ENCODE measurements around the gene NRP1. TPM values are rescaled to one million over a fixed set of nuclear protein-coding genes. Genes with fewer than 3 reads are reported as not detected.

The NRP1 gene
- polyA plus RNA-seq, 1 of the 3 experiments (the other 2 are of a cell fraction): 129 TPM

- TF ChIP-seq, protein P1, sequence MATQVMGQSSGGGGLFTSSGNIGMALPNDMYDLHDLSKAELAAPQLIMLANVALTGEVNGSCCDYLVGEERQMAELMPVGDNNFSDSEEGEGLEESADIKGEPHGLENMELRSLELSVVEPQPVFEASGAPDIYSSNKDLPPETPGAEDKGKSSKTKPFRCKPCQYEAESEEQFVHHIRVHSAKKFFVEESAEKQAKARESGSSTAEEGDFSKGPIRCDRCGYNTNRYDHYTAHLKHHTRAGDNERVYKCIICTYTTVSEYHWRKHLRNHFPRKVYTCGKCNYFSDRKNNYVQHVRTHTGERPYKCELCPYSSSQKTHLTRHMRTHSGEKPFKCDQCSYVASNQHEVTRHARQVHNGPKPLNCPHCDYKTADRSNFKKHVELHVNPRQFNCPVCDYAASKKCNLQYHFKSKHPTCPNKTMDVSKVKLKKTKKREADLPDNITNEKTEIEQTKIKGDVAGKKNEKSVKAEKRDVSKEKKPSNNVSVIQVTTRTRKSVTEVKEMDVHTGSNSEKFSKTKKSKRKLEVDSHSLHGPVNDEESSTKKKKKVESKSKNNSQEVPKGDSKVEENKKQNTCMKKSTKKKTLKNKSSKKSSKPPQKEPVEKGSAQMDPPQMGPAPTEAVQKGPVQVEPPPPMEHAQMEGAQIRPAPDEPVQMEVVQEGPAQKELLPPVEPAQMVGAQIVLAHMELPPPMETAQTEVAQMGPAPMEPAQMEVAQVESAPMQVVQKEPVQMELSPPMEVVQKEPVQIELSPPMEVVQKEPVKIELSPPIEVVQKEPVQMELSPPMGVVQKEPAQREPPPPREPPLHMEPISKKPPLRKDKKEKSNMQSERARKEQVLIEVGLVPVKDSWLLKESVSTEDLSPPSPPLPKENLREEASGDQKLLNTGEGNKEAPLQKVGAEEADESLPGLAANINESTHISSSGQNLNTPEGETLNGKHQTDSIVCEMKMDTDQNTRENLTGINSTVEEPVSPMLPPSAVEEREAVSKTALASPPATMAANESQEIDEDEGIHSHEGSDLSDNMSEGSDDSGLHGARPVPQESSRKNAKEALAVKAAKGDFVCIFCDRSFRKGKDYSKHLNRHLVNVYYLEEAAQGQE (IDR thresholded peaks at IDR 0.05; ENCODE audit: low read depth, low read length): no peak
- TF ChIP-seq JUND (IDR thresholded peaks at IDR 0.05): no peak
- no peak for TF ChIP-seq CTCF (IDR thresholded peaks at IDR 0.05)
- TF ChIP-seq RAD21 (IDR thresholded peaks at IDR 0.05; ENCODE audit: low read length): no peak
- TF ChIP-seq TCF12 (IDR thresholded peaks at IDR 0.05): no peak
- TF ChIP-seq TEAD4 (IDR thresholded peaks at IDR 0.05; ENCODE audit: borderline replicate concordance, insufficient read depth): no peak
Observed at GRCh38 chr10:33289776-33290175, 44.7 kb downstream of the NRP1 start (continued).

DNA sequence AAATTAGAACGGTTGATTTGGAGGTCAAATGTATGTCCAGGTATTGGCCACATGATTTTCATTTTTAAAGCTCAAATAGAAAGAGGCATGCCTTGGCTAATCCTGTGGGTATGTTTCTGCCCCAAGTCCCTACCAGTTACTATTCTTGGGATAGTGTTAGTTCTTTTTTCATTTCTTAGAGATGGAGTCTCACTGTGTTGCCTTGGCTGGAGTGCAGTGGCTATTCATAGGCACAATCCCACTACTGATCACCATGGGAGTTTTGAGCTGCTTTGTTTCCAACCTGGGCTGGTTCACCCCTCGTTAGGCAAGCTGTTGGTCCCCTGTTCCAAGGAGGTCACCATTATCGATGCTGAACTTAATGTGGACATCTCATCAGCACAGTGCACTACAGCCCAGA is 46.3 kb downstream of the NRP1 start:
- ChIA-PET CTCF (interaction anchor here (0.9 to 2.6 kb wide), 3 partner anchors 10 to 95 kb away, joined by 3 to 6 read pairs (median 3); no protein-coding TSS in a partner anchor), POLR2A (no interaction called here)
- H3K36me3 ChIP-seq (replicated peaks in 1 of 2; ENCODE audit: control insufficient read depth in 1 of 2, insufficient read depth in 2 of 2, low read length in 1 of 2): peaks cover 0 to 25% of the 10 kb centered on the region in 2 experiments
- no peak for TF ChIP-seq RAD21 (IDR thresholded peaks at IDR 0.05; ENCODE audit: low read length)
- no peak for TF ChIP-seq MXI1 (IDR thresholded peaks at IDR 0.05; ENCODE audit: low read depth, low read length)
- TF ChIP-seq, protein P1 (IDR thresholded peaks at IDR 0.05; ENCODE audit: low read depth, low read length): no peak
- TF ChIP-seq FOSL2 (IDR thresholded peaks at IDR 0.05; ENCODE audit: borderline replicate concordance, low read depth): no peak
- no peak for TF ChIP-seq RFX5 (IDR thresholded peaks at IDR 0.05; ENCODE audit: low read length)
- TF ChIP-seq GABPA (IDR thresholded peaks at IDR 0.05; ENCODE audit: low read depth): no peak
- no peak for TF ChIP-seq SIN3A (IDR thresholded peaks at IDR 0.05; ENCODE audit: borderline replicate concordance, low read depth, low read length)
- no peak for TF ChIP-seq PBX3 (IDR thresholded peaks at IDR 0.05)
- no peak for TF ChIP-seq TEAD4 (IDR thresholded peaks at IDR 0.05; ENCODE audit: borderline replicate concordance, insufficient read depth)
- H4K20me1 ChIP-seq (ENCODE audit: insufficient read depth): peaks cover 77% of the 10 kb centered on the region
- no peak overlapping the region for H3K27ac ChIP-seq (ENCODE audit: low read depth in 2 of 2, low read length in 1 of 2)
- no peaks in the 10 kb centered on the region for H3K27me3 ChIP-seq (ENCODE audit: insufficient read depth)
- peaks cover 100% of the 10 kb centered on the region for H3K79me2 ChIP-seq (ENCODE audit: insufficient read depth)
- H3K4me1 ChIP-seq (ENCODE audit: control insufficient read depth in 1 of 2, insufficient read depth in 2 of 2, low read depth in 1 of 2, low read length in 1 of 2): peaks cover 6 to 29% of the 10 kb centered on the region in 2 experiments
- H3K9ac ChIP-seq: no peak overlapping the region
- WGBS (ENCODE audit: low lambda C conversion rate): 95% methylated on average over 3 of the region's 3 CpGs
- H3K4me2 ChIP-seq: no peak overlapping the region
- H3F3A ChIP-seq (replicated peaks; ENCODE audit: insufficient read depth): peaks cover 24% of the 10 kb centered on the region
- no peaks in the 10 kb centered on the region for H3K9me3 ChIP-seq
- H2AFZ ChIP-seq (ENCODE audit: low read depth): no peak overlapping the region
- H3K9me2 ChIP-seq: no peaks in the 10 kb centered on the region
- no peak overlapping the region for H3K4me3 ChIP-seq (ENCODE audit: low read depth in 2 of 2, low read length in 1 of 2)
- no peak for DNase-seq

Data from SK-N-SH (cell line).